Endothelial cell of umbilical vein (primary cell): ENCODE data around the gene SPPL3. TPM values are rescaled to one million over a fixed set of nuclear protein-coding genes. Genes with fewer than 3 reads are reported as not detected.

Experiments
- BruUV-seq: library from RNA; stranded (reverse); fragments of 400-500 nt; replicated peaks from 2 replicates; lab custom pipeline; 2021; lab: Mats Ljungman, UMichigan
- CTCF ChIA-PET: fragments of 300-600, 350-600 bp; sonication (Branson Sonifier 250); formaldehyde crosslinking; loops from one replicate; lab custom pipeline; 2021; ENCODE audit warnings: antibody characterized with exemption, inconsistent platforms; lab: Charles Lee
- POLR2A ChIA-PET: fragments of 300-600, 350-600 bp; sonication (Branson Sonifier 250); formaldehyde crosslinking; loops from one replicate; lab custom pipeline; 2021; ENCODE audit warnings: antibody characterized with exemption, inconsistent platforms; lab: Charles Lee
- DNase-seq: peaks from one replicate; pipeline ENCODE4 v3.0.0-alpha.2; 2011; ENCODE audit warnings: low read depth, low spot score
- FAIRE-seq: peaks from 2 replicates; lab custom pipeline; 2011; peaks lifted over from hg19 to GRCh38; lab: Jason Lieb, UNC
- H2AFZ ChIP-seq: 2 replicates; pipeline ENCODE4 v1.6.0; 2012; ENCODE audit warnings: low read depth, low read length, control low read depth, inconsistent platforms
- H3K27ac ChIP-seq: 2 replicates; pipeline ENCODE4 v1.5.1; 2011; ENCODE audit warnings: low read depth, mild to moderate bottlenecking, control low read depth, low read length, moderate library complexity; ENCODE audit not compliant: insufficient read depth
- H3K27me3 ChIP-seq, 2 experiments: 2 replicates each; pipeline versions ENCODE4 v1.6.0 to v1.6.1; 2011; ENCODE audit warnings: low read length in 2 of 2, mixed read lengths in 1 of 2; ENCODE audit not compliant: control insufficient read depth in 2 of 2, insufficient read depth in 2 of 2
- H3K36me3 ChIP-seq, 2 experiments: 2 replicates in 1 of 2; 3 replicates in 1 of 2; pipeline ENCODE4 v1.5.1; 2011; ENCODE audit warnings: low read length in 2 of 2, mild to moderate bottlenecking in 1 of 2, moderate library complexity in 1 of 2; ENCODE audit not compliant: control insufficient read depth in 2 of 2, insufficient read depth in 2 of 2; ENCODE audit errors: extremely low read depth in 1 of 2
- H3K4me1 ChIP-seq: 3 replicates; pipeline ENCODE4 v1.5.1; 2011; ENCODE audit warnings: mild to moderate bottlenecking, low read length; ENCODE audit not compliant: control insufficient read depth, insufficient read depth; ENCODE audit errors: extremely low read depth
- H3K4me2 ChIP-seq: 2 replicates; pipeline ENCODE4 v1.6.1; 2011; ENCODE audit warnings: low read length, control low read depth, mixed read lengths; ENCODE audit not compliant: insufficient read depth
- H3K4me3 ChIP-seq, 3 experiments: fragments of 200-600 bp in 1 of 3; sonication (generic), shearing (Covaris generic) in 1 of 3; replicated peaks in 1 of 3; 2 replicates each; pipeline ENCODE4 v1.5.1; 2011 to 2016; ENCODE audit warnings: control low read depth in 3 of 3, low read length in 3 of 3, mild to moderate bottlenecking in 2 of 3, inconsistent platforms in 1 of 3, low read depth in 1 of 3, moderate library complexity in 1 of 3; ENCODE audit not compliant: insufficient read depth in 1 of 3
- H3K79me2 ChIP-seq: 2 replicates; pipeline ENCODE4 v1.6.0; 2012; ENCODE audit warnings: low read length, inconsistent platforms; ENCODE audit not compliant: control insufficient read depth, insufficient read depth
- H3K9ac ChIP-seq: replicated peaks from 2 replicates; pipeline ENCODE3; 2011; ENCODE audit warnings: low read length, control low read depth; ENCODE audit not compliant: insufficient read depth; ENCODE audit errors: extremely low read depth
- H3K9me1 ChIP-seq: replicated peaks from 3 replicates; pipeline ENCODE4 v1.6.0; 2011; ENCODE audit warnings: mild to moderate bottlenecking, low read length; ENCODE audit not compliant: control insufficient read depth, insufficient read depth; ENCODE audit errors: extremely low read depth
- H3K9me3 ChIP-seq: replicated peaks from 2 replicates; pipeline ENCODE4 v1.5.1; 2012; ENCODE audit warnings: low read length, inconsistent platforms; ENCODE audit not compliant: control insufficient read depth, insufficient read depth
- H4K20me1 ChIP-seq: replicated peaks from 2 replicates; pipeline ENCODE3; 2011; ENCODE audit warnings: mild to moderate bottlenecking, low read length; ENCODE audit not compliant: control insufficient read depth, insufficient read depth; ENCODE audit errors: extremely low read depth
- CTCF ChIP-seq, 2 donors: IDR thresholded peaks; 1 replicate in 1 of 2; 2 replicates in 1 of 2; pipeline ENCODE4 v1.5.1; 2011; ENCODE audit warnings: low read length in 2 of 2, mild to moderate bottlenecking in 2 of 2, moderate library complexity in 2 of 2, control low read depth in 1 of 2, inconsistent platforms in 1 of 2, low read depth in 1 of 2; ENCODE audit not compliant: insufficient read depth in 1 of 2; ENCODE audit errors: extremely low read depth in 1 of 2
- EZH2 ChIP-seq: IDR thresholded peaks from 2 replicates; pipeline ENCODE4 v1.6.1; 2012; ENCODE audit warnings: borderline replicate concordance, low read depth, mild to moderate bottlenecking, moderate library complexity, low read length, inconsistent platforms; ENCODE audit not compliant: severe bottlenecking
- FOS ChIP-seq: IDR thresholded peaks from 2 replicates; pipeline ENCODE4 v1.6.1; 2011; ENCODE audit warnings: mild to moderate bottlenecking, low read length, moderate library complexity, borderline replicate concordance; ENCODE audit not compliant: insufficient read depth
- GATA2 ChIP-seq: IDR thresholded peaks from 2 replicates; pipeline ENCODE4 v1.7.0; 2011; ENCODE audit warnings: low read depth, mild to moderate bottlenecking, moderate library complexity, mixed read lengths, low read length; ENCODE audit not compliant: insufficient read length, insufficient read depth
- JUN ChIP-seq: IDR thresholded peaks from 2 replicates; pipeline ENCODE4 v1.6.1; 2011; ENCODE audit warnings: borderline replicate concordance, low read depth; ENCODE audit not compliant: insufficient read length, insufficient read depth
- MYC ChIP-seq: IDR thresholded peaks from one replicate; pipeline ENCODE4 v1.6.1; 2011; ENCODE audit warnings: mild to moderate bottlenecking, low read depth, low read length
- POLR2A ChIP-seq: IDR thresholded peaks from 2 replicates; pipeline ENCODE4 v1.6.1; 2012; ENCODE audit warnings: low read depth, mild to moderate bottlenecking, control low read depth, low read length
- POLR2AphosphoS5 ChIP-seq: IDR thresholded peaks from 2 replicates; pipeline ENCODE4 v1.6.1; 2012; ENCODE audit warnings: low read depth, mild to moderate bottlenecking, control low read depth, low read length, moderate library complexity; ENCODE audit not compliant: insufficient read depth
- dilution Hi-C: fragments of 300-500 bp; cut with MboI; formaldehyde crosslinking; loops from one replicate; pipeline ENCODE4 v1.15.0; 2019; ENCODE audit warnings: low sequenced_read_pairs; ENCODE audit not compliant: extremely low pct_ligation_motif_present
- intact Hi-C: fragments of 100-400 bp; cut with micrococcal nuclease; formaldehyde crosslinking; loops from one replicate; pipeline ENCODE4 v1.10.0; 2022
- polyA plus RNA-seq, 4 experiments: library from polyadenylated mRNA; depleted of rRNA in 3 of 4; stranded (reverse) in 3 of 4; unstranded in 1 of 4; fragments of >200 nt; gene quantifications; 2 replicates each; pipeline versions ENCODE4 v1.2.1 to v1.2.3, GENCODE V29; 2011 to 2012; ENCODE audit warnings: missing spikeins in 1 of 4
- total RNA-seq: library from RNA; stranded (reverse); gene quantifications from 2 replicates; pipeline ENCODE4 v1.2.3, GENCODE V29; 2021
- TF ChIP-seq, protein P1 (sequence below): IDR thresholded peaks from 2 replicates; pipeline ENCODE4 v1.6.1; 2011; ENCODE audit not compliant: insufficient read depth, insufficient read length

Gene SPPL3
- total and polyA plus RNA-seq, 2 donors (not counting 3 experiments of a cell fraction or from before 2014, with no cell fraction given) = 30.6 to 53.0 TPM

DNA sequence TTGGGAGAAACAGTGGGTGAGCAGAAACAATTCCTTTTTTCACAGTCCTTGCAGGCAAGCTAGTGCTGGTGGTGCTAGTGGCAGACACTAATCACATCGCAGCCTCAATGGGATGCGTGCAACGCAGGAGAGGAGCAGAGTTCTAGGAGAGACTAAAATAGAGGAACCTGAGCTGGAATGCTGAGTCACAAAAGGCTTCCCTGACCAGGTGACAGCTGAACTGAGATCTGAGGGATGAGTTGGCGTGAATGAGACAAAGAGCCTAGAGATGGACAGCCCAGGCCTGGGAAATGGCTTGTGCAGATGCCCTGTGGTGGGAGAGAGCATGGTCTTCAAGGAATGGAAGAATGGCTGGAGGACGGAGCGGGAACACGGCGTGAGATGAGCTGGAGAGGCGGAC lies 152.8 kb downstream of the SPPL3 start:
- no peak overlapping the region for H3K27ac ChIP-seq
- H2AFZ ChIP-seq = no peak overlapping the region
- H3K4me1 ChIP-seq = no peaks in the 10 kb centered on the region
- DNase-seq = no peak
- ChIA-PET CTCF (interaction anchor here (1.5 to 2.6 kb wide), 2 partner anchors 14 to 221 kb away, joined by 3 to 16 read pairs; no protein-coding TSS in a partner anchor), POLR2A (no interaction called here)
- intact Hi-C loops (no loop called here), dilution Hi-C loops (no loop called here)
- no TSS peak for BruUV-seq
- H3K9me1 ChIP-seq = no peaks in the 10 kb centered on the region
- H3K36me3 ChIP-seq = no peaks in the 10 kb centered on the region
- H3K4me3 ChIP-seq = no peak overlapping the region
- H3K9me3 ChIP-seq = no peaks in the 10 kb centered on the region
- no peak overlapping the region for H3K9ac ChIP-seq
- TF ChIP-seq CTCF (IDR thresholded peaks at IDR 0.05; ENCODE audit: extremely low read depth in 1 of 2, insufficient read depth in 1 of 2, low read depth in 1 of 2, low read length in 2 of 2) (no peak), POLR2A (no peak), JUN (no peak), FOS (no peak), MYC (no peak), POLR2AphosphoS5 (no peak), GATA2 (no peak), EZH2 (no peak)
- TF ChIP-seq, protein P1, sequence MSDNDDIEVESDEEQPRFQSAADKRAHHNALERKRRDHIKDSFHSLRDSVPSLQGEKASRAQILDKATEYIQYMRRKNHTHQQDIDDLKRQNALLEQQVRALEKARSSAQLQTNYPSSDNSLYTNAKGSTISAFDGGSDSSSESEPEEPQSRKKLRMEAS = no peak
- no peak for FAIRE-seq
- no peaks in the 10 kb centered on the region for H3K79me2 ChIP-seq
- H3K4me2 ChIP-seq = no peak overlapping the region
- H4K20me1 ChIP-seq = no peaks in the 10 kb centered on the region
- H3K27me3 ChIP-seq = no peaks in the 10 kb centered on the region
